Caco-2 (cell line): ENCODE measurements around the gene TTC36. TPM values are rescaled to one million over a fixed set of nuclear protein-coding genes. Genes with fewer than 3 reads are reported as not detected.

Experiments
- BruUV-seq: library from RNA; stranded (reverse); fragments of 400-500 nt; replicated peaks from 2 replicates; lab custom pipeline; 2021; lab: Mats Ljungman, UMichigan
- CTCF ChIA-PET: fragments of 300-600 bp; sonication (Branson Sonifier 250); formaldehyde crosslinking; loops from one replicate; lab custom pipeline; 2022; ENCODE audit warnings: antibody characterized with exemption; lab: Charles Lee
- POLR2A ChIA-PET: fragments of 300-600 bp; sonication (Branson Sonifier 250); formaldehyde crosslinking; loops from one replicate; lab custom pipeline; 2022; ENCODE audit warnings: antibody characterized with exemption; lab: Charles Lee
- DNase-seq, 2 experiments: peaks; one replicate each; pipeline versions ENCODE4 v3.0.0 to v3.0.0-alpha.2; 2020 to 2022
- H3K27me3 ChIP-seq: replicated peaks from 2 replicates; pipeline ENCODE4 v1.6.0; 2011; ENCODE audit warnings: low read length; ENCODE audit not compliant: control insufficient read depth, insufficient read depth
- H3K36me3 ChIP-seq: 2 replicates; pipeline ENCODE4 v1.5.1; 2011; ENCODE audit warnings: low read length; ENCODE audit not compliant: control insufficient read depth, insufficient read depth
- H3K4me1 ChIP-seq: fragments of 250-450 bp; sonication (Bioruptor Pico); 2 replicates; pipeline ENCODE4 v1.5.1; 2020; ENCODE audit warnings: mild to moderate bottlenecking
- H3K4me3 ChIP-seq: 2 replicates; pipeline ENCODE4 v1.5.1; 2011; ENCODE audit warnings: low read depth, mild to moderate bottlenecking, control low read depth, low read length
- H3K9me3 ChIP-seq: fragments of 250-450 bp; sonication (Bioruptor Pico); 2 replicates; pipeline ENCODE4 v1.5.1; 2020; ENCODE audit warnings: mild to moderate bottlenecking, moderate library complexity
- H3K27ac Mint-ChIP-seq: one replicate; pipeline ENCODE4 v1.8.0; 2022; ENCODE audit warnings: mixed read lengths; ENCODE audit not compliant: unreplicated experiment
- H3K27me3 Mint-ChIP-seq: one replicate; pipeline ENCODE4 v1.8.0; 2022; ENCODE audit warnings: mixed read lengths; ENCODE audit not compliant: insufficient read depth, unreplicated experiment
- H3K36me3 Mint-ChIP-seq: one replicate; pipeline ENCODE4 v1.8.0; 2022; ENCODE audit warnings: mild to moderate bottlenecking, mixed read lengths; ENCODE audit not compliant: insufficient read depth, unreplicated experiment
- H3K4me1 Mint-ChIP-seq: one replicate; pipeline ENCODE4 v1.8.0; 2022; ENCODE audit warnings: low read depth, mixed read lengths; ENCODE audit not compliant: unreplicated experiment
- H3K4me3 Mint-ChIP-seq: one replicate; pipeline ENCODE4 v1.8.0; 2022; ENCODE audit warnings: mild to moderate bottlenecking, moderate library complexity, mixed read lengths; ENCODE audit not compliant: unreplicated experiment
- H3K9me3 Mint-ChIP-seq: one replicate; pipeline ENCODE4 v1.8.0; 2022; ENCODE audit warnings: mixed read lengths; ENCODE audit not compliant: unreplicated experiment
- CTCF ChIP-seq, 2 experiments: fragments of 200-600 bp in 1 of 2; IDR thresholded peaks; 1 replicate in 1 of 2; 2 replicates in 1 of 2; pipeline versions ENCODE4 v1.5.1 to v1.8.0; 2011 to 2022; ENCODE audit warnings: antibody characterized with exemption in 1 of 2, control low read depth in 1 of 2, inconsistent platforms in 1 of 2, low read depth in 1 of 2, low read length in 1 of 2, mild to moderate bottlenecking in 1 of 2, moderate library complexity in 1 of 2; ENCODE audit not compliant: insufficient read depth in 1 of 2, severe bottlenecking in 1 of 2, unreplicated experiment in 1 of 2
- intact Hi-C: fragments of 100-400 bp; cut with micrococcal nuclease; formaldehyde crosslinking; loops from one replicate; pipeline ENCODE4 v1.10.0; 2022; ENCODE audit not compliant: unreplicated experiment
- total RNA-seq: library from RNA; stranded (reverse); gene quantifications from 2 replicates; pipeline ENCODE4 v1.2.3, GENCODE V29; 2022

TTC36 gene
- total RNA-seq, 1 experiment from 2014 or later, result 3.3 TPM

DNA sequence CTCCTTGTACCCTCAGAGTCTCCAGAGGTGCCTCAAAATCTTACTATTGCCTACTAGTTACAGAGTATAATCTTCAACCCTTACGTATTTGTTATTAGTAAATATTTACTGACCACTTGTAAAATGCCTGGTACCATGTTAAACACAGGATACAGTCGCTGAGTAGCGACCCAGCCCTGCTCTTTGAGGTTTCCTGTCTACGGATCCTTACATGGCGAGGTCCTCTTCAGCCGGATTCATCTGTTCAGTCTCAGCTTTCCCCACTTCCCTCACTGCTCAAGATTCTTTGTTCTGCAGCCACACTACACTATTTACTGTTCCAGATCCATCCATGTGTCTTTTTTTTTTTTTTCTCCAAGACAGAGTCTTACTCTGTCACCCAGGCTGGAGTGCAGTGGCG is 13.2 kb upstream of the TTC36 start:
- CTCF ChIA-PET, result no interaction called here

DNA sequence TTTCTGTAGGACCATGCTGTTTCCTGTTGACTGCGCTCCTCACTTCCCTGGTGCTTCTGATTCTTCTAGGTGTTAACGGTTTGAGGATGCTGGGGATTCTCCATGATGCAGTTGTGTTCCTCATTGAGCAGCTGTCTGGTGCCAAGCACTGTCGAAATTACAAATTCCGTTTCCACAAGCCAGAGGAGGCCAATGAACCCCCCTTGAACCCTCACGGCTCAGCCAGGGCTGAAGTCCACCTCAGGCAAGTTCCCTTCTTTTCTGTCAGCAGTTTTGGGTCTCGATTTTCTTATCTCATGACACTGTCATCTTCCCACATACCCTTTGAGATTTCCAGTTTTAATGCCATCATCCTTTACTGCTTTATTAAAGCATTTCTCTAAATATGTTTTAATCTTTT is 7.7 kb upstream of the TTC36 start:
- POLR2A ChIA-PET, result interaction anchor here (0.6 kb wide), 1 partner anchor 540 kb away, joined by 5 read pairs; no protein-coding TSS in a partner anchor
- DNase-seq, result no peak
- peaks cover 87% of the 10 kb centered on the region for H3K36me3 Mint-ChIP-seq
- H3K36me3 ChIP-seq, result peaks cover 16% of the 10 kb centered on the region
- no peak overlapping the region for H3K4me3 Mint-ChIP-seq
- peaks cover 13% of the 10 kb centered on the region for H3K4me1 Mint-ChIP-seq
- TF ChIP-seq CTCF (IDR thresholded peaks at IDR 0.05; ENCODE audit: insufficient read depth in 1 of 2, low read depth in 1 of 2, low read length in 1 of 2, severe bottlenecking in 1 of 2, unreplicated experiment in 1 of 2), result no peak
- no peaks in the 10 kb centered on the region; the same call in 1 of the 2 replicates for H3K4me1 ChIP-seq
- peak overlapping the region; percentile 9 for H3K27ac Mint-ChIP-seq
- CTCF ChIA-PET, result interaction anchor here (0.6 to 1.5 kb wide), 4 partner anchors 8 to 325 kb away, joined by 3 to 9 read pairs (median 4); partner anchors contain the start of gene ARCN1
- H3K4me3 ChIP-seq, result no peak overlapping the region
- no peaks in the 10 kb centered on the region for H3K9me3 ChIP-seq
- H3K9me3 Mint-ChIP-seq, result no peaks in the 10 kb centered on the region
- H3K27me3 ChIP-seq, result no peaks in the 10 kb centered on the region
- BruUV-seq, result no TSS peak
- H3K27me3 Mint-ChIP-seq, result no peaks in the 10 kb centered on the region
- intact Hi-C loops, result loop anchor here (10.0 kb wide), 1 partner anchor 45 kb away; the partner anchor contains the start of gene IFT46

More for the DNA sequence above, 13.2 kb upstream of the TTC36 start:
- no peaks in the 10 kb centered on the region for H3K27me3 ChIP-seq
- peaks cover 11% of the 10 kb centered on the region; the same call in 1 of the 2 replicates for H3K36me3 ChIP-seq
- POLR2A ChIA-PET, result no interaction called here
- Mint-ChIP-seq H3K36me3 (peaks cover 74% of the 10 kb centered on the region), H3K9me3 (no peaks in the 10 kb centered on the region), H3K4me1 (peaks cover 28% of the 10 kb centered on the region), H3K27ac (no peak overlapping the region), H3K27me3 (no peaks in the 10 kb centered on the region), H3K4me3 (no peak overlapping the region)
- BruUV-seq, result no TSS peak
- TF ChIP-seq CTCF (IDR thresholded peaks at IDR 0.05; ENCODE audit: insufficient read depth in 1 of 2, low read depth in 1 of 2, low read length in 1 of 2, severe bottlenecking in 1 of 2, unreplicated experiment in 1 of 2), result no peak
- peaks cover 30% of the 10 kb centered on the region for H3K4me1 ChIP-seq
- no peak for DNase-seq
- H3K4me3 ChIP-seq, result no peak overlapping the region
- no peaks in the 10 kb centered on the region for H3K9me3 ChIP-seq
- intact Hi-C loops, result loop anchor here (10.0 kb wide), 1 partner anchor 51 kb away; the partner anchor contains the start of gene IFT46

DNA sequence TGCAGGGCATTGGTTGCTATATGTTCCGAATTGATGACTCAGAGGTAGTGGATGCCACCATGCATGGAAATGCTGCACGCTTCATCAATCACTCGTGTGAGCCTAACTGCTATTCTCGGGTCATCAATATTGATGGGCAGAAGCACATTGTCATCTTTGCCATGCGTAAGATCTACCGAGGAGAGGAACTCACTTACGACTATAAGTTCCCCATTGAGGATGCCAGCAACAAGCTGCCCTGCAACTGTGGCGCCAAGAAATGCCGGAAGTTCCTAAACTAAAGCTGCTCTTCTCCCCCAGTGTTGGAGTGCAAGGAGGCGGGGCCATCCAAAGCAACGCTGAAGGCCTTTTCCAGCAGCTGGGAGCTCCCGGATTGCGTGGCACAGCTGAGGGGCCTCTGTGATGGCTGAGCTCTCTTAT is 5.4 kb upstream of the TTC36 start:
- no peak overlapping the region for H3K27ac Mint-ChIP-seq
- intact Hi-C loops, result loop anchor here (1.0 to 2.0 kb wide), 2 partner anchors 12 to 33 kb away; no protein-coding TSS in a partner anchor
- H3K4me1 Mint-ChIP-seq, result peaks cover 7% of the 10 kb centered on the region
- peaks cover 75% of the 10 kb centered on the region for H3K36me3 Mint-ChIP-seq
- H3K27me3 Mint-ChIP-seq, result no peaks in the 10 kb centered on the region
- no peak overlapping the region for H3K4me3 Mint-ChIP-seq
- no peaks in the 10 kb centered on the region for H3K9me3 ChIP-seq
- no peak overlapping the region for H3K4me3 ChIP-seq
- H3K36me3 ChIP-seq, result peaks cover 10% of the 10 kb centered on the region
- no peak for DNase-seq
- no peak for TF ChIP-seq CTCF (IDR thresholded peaks at IDR 0.05; ENCODE audit: insufficient read depth in 1 of 2, low read depth in 1 of 2, low read length in 1 of 2, severe bottlenecking in 1 of 2, unreplicated experiment in 1 of 2)
- BruUV-seq, result no TSS peak
- no peaks in the 10 kb centered on the region for H3K27me3 ChIP-seq
- no peaks in the 10 kb centered on the region for H3K9me3 Mint-ChIP-seq
- ChIA-PET CTCF (interaction anchor here (0.6 kb wide), 1 partner anchor 1784 kb away, joined by 7 read pairs; no protein-coding TSS in a partner anchor), POLR2A (interaction anchor here (0.8 kb wide), 1 partner anchor 15 kb away, joined by 3 read pairs; no protein-coding TSS in a partner anchor)
- 0 out of 2 replicates have a peak, but pooled peaks cover 2% of the 10 kb centered on the region for H3K4me1 ChIP-seq
